ENCODE measurements around the gene CDH13.

Gene CDH13

DNA sequence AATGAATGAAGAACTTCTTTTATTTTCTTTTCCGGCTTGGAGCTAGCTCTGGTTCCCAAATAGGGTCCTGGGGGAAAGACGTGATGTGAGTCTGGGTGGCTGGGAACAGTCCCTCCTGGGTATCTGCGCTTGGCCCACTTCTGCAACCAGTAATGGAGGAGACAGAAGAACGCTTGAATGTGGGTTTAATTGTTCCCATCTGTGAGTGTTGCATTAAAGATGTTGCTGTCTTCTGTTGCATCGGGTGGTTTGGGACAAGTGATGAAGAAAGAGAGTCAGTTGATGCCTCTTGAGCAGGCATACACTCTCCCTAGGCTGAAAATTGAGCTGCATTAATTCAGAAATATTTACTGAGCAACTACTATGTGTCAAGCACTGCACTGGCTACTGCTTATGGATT lies 511.1 kb downstream of the CDH13 start:
- in situ Hi-C loops (cut with HindIII; ENCODE audit: low sequenced_read_pairs) = no loop called here
- H3K4me3 ChIP-seq (ENCODE audit: low read depth, low read length) = peak overlapping the region; percentile 35
- TF ChIP-seq, protein P1, sequence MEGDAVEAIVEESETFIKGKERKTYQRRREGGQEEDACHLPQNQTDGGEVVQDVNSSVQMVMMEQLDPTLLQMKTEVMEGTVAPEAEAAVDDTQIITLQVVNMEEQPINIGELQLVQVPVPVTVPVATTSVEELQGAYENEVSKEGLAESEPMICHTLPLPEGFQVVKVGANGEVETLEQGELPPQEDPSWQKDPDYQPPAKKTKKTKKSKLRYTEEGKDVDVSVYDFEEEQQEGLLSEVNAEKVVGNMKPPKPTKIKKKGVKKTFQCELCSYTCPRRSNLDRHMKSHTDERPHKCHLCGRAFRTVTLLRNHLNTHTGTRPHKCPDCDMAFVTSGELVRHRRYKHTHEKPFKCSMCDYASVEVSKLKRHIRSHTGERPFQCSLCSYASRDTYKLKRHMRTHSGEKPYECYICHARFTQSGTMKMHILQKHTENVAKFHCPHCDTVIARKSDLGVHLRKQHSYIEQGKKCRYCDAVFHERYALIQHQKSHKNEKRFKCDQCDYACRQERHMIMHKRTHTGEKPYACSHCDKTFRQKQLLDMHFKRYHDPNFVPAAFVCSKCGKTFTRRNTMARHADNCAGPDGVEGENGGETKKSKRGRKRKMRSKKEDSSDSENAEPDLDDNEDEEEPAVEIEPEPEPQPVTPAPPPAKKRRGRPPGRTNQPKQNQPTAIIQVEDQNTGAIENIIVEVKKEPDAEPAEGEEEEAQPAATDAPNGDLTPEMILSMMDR (IDR thresholded peaks at IDR 0.05; ENCODE audit: low read depth, low read length, missing control alignments) = no peak

DNA sequence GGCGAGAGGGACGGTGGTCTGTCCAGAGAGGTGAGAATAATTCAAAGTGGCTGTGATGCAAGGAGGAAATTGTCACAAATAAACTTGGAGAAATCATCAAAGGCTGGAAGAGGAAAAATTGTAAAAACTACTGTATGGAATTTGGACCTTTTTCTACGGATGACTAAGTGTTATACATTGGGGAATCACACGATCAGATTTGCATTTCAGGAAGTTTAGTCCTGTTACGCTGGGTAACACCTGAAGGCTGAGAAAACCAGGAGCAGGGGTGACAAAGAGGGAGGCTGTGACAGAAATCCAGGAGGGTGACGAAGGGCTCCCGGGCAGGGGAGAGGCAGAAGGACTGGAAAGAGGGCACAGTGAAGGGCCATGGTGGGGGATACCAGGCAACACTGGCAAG lies 511.7 kb downstream of the CDH13 start:
- in situ Hi-C loops (cut with HindIII; ENCODE audit: low sequenced_read_pairs) = no loop called here
- TF ChIP-seq, protein P1 (IDR thresholded peaks at IDR 0.05; ENCODE audit: low read depth, low read length, missing control alignments) = no peak
- DNase-seq (ENCODE audit: low read depth) = no peak
- no peak overlapping the region for H3K4me3 ChIP-seq (ENCODE audit: low read depth, low read length)

More for the DNA sequence above, 511.1 kb downstream of the CDH13 start:
- DNase-seq (ENCODE audit: low read depth) = no peak

DNA sequence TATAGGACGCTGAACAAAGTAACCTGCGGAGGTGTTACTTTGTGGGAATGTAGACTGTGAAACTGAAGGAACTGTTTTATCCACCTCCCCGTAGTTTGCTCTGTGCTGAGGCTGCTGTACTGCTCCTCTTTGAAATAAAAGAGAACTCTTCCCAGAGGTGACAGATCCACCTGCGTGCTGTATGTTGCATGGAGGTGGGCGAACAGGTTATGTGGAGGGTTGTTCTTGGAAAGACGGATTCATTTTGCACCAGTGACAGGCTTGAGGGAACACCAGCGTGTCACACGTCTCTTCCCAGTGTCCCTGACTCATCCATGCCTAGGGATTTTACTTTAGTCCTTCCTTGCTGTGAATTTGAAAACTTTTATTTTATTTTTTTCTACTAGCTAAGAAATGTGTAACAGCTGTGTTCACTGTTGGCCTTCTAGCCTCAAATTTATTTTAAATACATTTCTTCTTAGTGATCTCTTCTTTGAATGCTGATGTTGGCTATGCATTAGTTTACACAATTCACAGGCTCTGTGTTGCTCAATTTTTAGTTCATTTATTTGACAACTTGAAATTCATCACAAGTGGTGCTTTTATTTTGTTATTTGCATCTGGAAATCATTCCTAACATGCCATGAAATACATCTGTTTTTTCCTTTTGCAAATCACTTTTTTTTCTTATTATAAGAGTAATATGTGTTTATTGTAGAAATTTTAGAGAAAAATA lies 512.4 kb downstream of the CDH13 start:
- no peak overlapping the region for H3K4me3 ChIP-seq (ENCODE audit: low read depth, low read length)
- in situ Hi-C loops (cut with HindIII; ENCODE audit: low sequenced_read_pairs) = no loop called here
- DNase-seq (ENCODE audit: low read depth) = no peak
- TF ChIP-seq, protein P1 (IDR thresholded peaks at IDR 0.05; ENCODE audit: low read depth, low read length, missing control alignments) = no peak

DNA sequence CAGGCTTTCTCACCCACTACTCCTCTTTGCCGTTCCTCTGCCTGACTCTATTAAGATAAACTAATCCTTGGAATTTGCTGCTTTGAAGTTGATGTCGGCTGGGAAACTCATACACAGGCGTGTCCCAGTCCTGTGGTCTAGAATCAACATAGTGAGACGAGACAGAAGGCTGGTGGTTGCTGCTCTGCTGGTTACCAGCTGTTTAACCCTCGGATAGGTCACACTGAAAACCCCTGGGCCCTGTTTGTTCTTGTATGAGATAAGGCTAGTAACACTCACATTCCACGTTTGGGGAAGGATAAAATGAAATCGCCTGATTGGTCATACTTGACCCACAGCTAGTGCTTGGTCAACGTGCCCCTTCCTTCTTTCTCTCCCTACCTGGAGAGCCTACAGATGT lies 517.0 kb downstream of the CDH13 start:
- DNase-seq (ENCODE audit: low read depth) = peak; percentile 49
- TF ChIP-seq, protein P1 (IDR thresholded peaks at IDR 0.05; ENCODE audit: low read depth, low read length, missing control alignments) = no peak
- in situ Hi-C loops (cut with HindIII; ENCODE audit: low sequenced_read_pairs) = no loop called here
- H3K4me3 ChIP-seq (ENCODE audit: low read depth, low read length) = no peak overlapping the region

DNA sequence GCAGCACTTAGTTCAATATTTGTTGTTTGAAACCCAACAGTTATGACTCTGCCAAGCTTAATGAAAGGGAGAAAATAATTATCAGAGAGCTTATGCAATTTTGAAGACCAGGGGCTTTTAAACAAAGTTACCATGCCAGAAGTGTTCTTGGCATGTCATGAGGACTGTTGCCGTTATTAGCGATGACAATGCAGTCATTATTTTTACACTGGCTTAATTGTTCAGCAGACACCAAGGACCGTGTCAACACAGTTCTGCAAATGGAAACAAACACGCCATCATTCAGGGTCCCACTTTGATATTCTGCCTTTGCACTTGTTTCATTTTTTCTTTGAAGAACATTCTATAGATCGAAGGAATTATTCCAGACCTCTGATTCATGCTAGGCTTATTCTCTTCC lies 518.5 kb downstream of the CDH13 start:
- in situ Hi-C loops (cut with HindIII; ENCODE audit: low sequenced_read_pairs) = no loop called here
- no peak overlapping the region for H3K4me3 ChIP-seq (ENCODE audit: low read depth, low read length)
- TF ChIP-seq, protein P1 (IDR thresholded peaks at IDR 0.05; ENCODE audit: low read depth, low read length, missing control alignments) = no peak
- no peak for DNase-seq (ENCODE audit: low read depth)

DNA sequence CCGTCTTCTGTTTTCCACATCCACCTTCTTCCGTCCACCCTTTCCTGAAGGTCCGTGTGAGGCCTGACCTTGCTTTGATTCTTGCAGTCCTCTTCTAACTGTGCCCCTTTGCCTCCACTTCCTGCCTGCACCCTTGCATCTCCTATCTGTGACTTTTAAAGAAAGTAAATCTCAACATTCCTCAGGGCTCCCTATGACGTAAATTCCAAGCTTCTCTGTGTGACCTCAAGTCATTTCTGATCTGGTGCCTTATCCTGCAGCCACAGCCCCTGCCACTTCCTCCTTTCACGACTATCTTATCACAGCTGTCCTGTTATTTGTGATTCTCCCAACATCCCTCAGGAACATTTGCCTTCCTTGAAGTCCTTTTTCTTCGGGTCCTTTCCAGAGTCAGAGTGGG lies 520.5 kb downstream of the CDH13 start:
- H3K4me3 ChIP-seq (ENCODE audit: low read depth, low read length) = no peak overlapping the region
- no peak for DNase-seq (ENCODE audit: low read depth)
- in situ Hi-C loops (cut with HindIII; ENCODE audit: low sequenced_read_pairs) = no loop called here
- TF ChIP-seq, protein P1 (IDR thresholded peaks at IDR 0.05; ENCODE audit: low read depth, low read length, missing control alignments) = no peak
